ENCODE data around the gene TRIM50.

Gene TRIM50

GRCh38 chr7:73356159-73356558 lies 28.3 kb upstream of the TRIM50 start:
- H3K4me1 ChIP-seq (ENCODE audit: insufficient read depth, low read length, severe bottlenecking), result peaks cover 9% of the 10 kb centered on the region

DNA sequence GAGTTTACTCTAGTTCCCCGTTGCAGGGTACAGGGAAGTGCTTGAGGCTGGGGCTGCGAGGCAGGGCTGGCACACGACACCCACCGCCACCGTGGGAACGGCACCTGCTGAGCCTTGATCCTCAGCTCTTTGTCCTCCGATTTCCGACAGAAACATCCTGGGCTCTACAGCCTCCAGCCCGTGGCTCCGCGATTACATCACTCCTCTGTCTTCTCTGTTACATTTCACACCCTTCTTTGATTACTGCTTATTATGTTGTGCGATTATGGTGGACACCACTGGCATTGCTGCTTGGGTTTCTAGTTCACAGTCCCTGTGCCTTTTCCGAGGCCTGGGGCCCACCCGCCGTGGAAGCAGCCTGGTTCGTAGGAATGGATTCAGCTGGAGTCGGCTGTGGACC lies 26.9 kb upstream of the TRIM50 start:
- TF ChIP-seq, protein P1, sequence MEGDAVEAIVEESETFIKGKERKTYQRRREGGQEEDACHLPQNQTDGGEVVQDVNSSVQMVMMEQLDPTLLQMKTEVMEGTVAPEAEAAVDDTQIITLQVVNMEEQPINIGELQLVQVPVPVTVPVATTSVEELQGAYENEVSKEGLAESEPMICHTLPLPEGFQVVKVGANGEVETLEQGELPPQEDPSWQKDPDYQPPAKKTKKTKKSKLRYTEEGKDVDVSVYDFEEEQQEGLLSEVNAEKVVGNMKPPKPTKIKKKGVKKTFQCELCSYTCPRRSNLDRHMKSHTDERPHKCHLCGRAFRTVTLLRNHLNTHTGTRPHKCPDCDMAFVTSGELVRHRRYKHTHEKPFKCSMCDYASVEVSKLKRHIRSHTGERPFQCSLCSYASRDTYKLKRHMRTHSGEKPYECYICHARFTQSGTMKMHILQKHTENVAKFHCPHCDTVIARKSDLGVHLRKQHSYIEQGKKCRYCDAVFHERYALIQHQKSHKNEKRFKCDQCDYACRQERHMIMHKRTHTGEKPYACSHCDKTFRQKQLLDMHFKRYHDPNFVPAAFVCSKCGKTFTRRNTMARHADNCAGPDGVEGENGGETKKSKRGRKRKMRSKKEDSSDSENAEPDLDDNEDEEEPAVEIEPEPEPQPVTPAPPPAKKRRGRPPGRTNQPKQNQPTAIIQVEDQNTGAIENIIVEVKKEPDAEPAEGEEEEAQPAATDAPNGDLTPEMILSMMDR (IDR thresholded peaks at IDR 0.05; ENCODE audit: low read length), result no peak
- TF ChIP-seq EZH2 (IDR thresholded peaks at IDR 0.05; ENCODE audit: borderline replicate concordance, low read length), result no peak
- Histone ChIP-seq H3K27ac (ENCODE audit: low read depth, low read length, poor library complexity, severe bottlenecking) (no peak overlapping the region), H4K20me1 (ENCODE audit: insufficient read depth, low read length) (no peaks in the 10 kb centered on the region), H3K27me3 (ENCODE audit: insufficient read depth, low read length) (peaks cover 19% of the 10 kb centered on the region; the same call in 1 of the 2 replicates), H3F3A (ENCODE audit: insufficient read depth, low read length) (no peaks in the 10 kb centered on the region), H3K4me1 (ENCODE audit: insufficient read depth, low read length, severe bottlenecking) (peaks cover 9% of the 10 kb centered on the region), H3K9me3 (ENCODE audit: low read length) (no peaks in the 10 kb centered on the region), H2AFZ (ENCODE audit: low read length) (no peak overlapping the region), H3K36me3 (ENCODE audit: insufficient read depth, low read length) (no peaks in the 10 kb centered on the region), H3K4me3 (ENCODE audit: low read depth, low read length, poor library complexity, severe bottlenecking) (no peak overlapping the region), H3K79me2 (ENCODE audit: insufficient read depth, low read length) (no peaks in the 10 kb centered on the region), H3K9me2 (ENCODE audit: low read depth, low read length) (no peaks in the 10 kb centered on the region), H3K4me2 (ENCODE audit: low read length) (no peak overlapping the region), H3K9ac (ENCODE audit: low read length) (no peak overlapping the region)

More at GRCh38 chr7:73356159-73356558, 28.3 kb upstream of the TRIM50 start:
- H3K9me3 ChIP-seq (ENCODE audit: low read length), result no peaks in the 10 kb centered on the region
- H3K36me3 ChIP-seq (ENCODE audit: insufficient read depth, low read length), result no peaks in the 10 kb centered on the region
- peaks cover 21% of the 10 kb centered on the region; the same call in 1 of the 2 replicates for H3K27me3 ChIP-seq (ENCODE audit: insufficient read depth, low read length)
- H2AFZ ChIP-seq (ENCODE audit: low read length), result no peak overlapping the region
- no peak overlapping the region for H3K4me3 ChIP-seq (ENCODE audit: low read depth, low read length, poor library complexity, severe bottlenecking)
- H3K9ac ChIP-seq (ENCODE audit: low read length), result no peak overlapping the region
- H3K9me2 ChIP-seq (ENCODE audit: low read depth, low read length), result no peaks in the 10 kb centered on the region
- TF ChIP-seq EZH2 (IDR thresholded peaks at IDR 0.05; ENCODE audit: borderline replicate concordance, low read length), result no peak
- TF ChIP-seq, protein P1 (IDR thresholded peaks at IDR 0.05; ENCODE audit: low read length), result no peak
- no peak overlapping the region for H3K4me2 ChIP-seq (ENCODE audit: low read length)
- H4K20me1 ChIP-seq (ENCODE audit: insufficient read depth, low read length), result no peaks in the 10 kb centered on the region
- no peak overlapping the region for H3K27ac ChIP-seq (ENCODE audit: low read depth, low read length, poor library complexity, severe bottlenecking)
- no peaks in the 10 kb centered on the region for H3F3A ChIP-seq (ENCODE audit: insufficient read depth, low read length)
- no peaks in the 10 kb centered on the region for H3K79me2 ChIP-seq (ENCODE audit: insufficient read depth, low read length)

DNA sequence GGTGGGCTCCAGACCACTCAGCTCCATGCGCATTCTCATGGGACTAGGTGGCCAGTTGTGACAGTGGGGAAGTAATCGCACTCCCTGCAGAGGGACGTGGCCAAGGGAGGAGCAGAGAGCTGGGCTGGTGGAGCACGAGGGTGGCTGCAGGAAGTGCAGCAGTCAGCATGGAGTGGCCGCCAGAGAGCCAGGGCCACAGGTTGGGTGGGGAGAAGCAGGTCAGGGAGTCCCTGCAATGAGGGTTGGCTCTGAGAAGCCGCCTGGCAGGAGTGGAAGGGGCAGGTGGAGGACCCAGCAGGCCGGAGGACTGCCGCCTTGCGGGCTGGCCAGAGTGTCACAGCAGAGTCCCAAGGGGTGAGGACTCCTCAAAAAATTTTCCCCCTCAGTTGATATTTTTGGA lies 26.3 kb upstream of the TRIM50 start:
- no peak overlapping the region for H2AFZ ChIP-seq (ENCODE audit: low read length)
- no peaks in the 10 kb centered on the region for H3K9me3 ChIP-seq (ENCODE audit: low read length)
- H4K20me1 ChIP-seq (ENCODE audit: insufficient read depth, low read length), result no peaks in the 10 kb centered on the region
- TF ChIP-seq, protein P1 (IDR thresholded peaks at IDR 0.05; ENCODE audit: low read length), result no peak
- TF ChIP-seq EZH2 (IDR thresholded peaks at IDR 0.05; ENCODE audit: borderline replicate concordance, low read length), result no peak
- H3K27me3 ChIP-seq (ENCODE audit: insufficient read depth, low read length), result peaks cover 12% of the 10 kb centered on the region; the same call in 1 of the 2 replicates
- H3K9ac ChIP-seq (ENCODE audit: low read length), result no peak overlapping the region
- no peaks in the 10 kb centered on the region for H3K9me2 ChIP-seq (ENCODE audit: low read depth, low read length)
- no peak overlapping the region for H3K4me2 ChIP-seq (ENCODE audit: low read length)
- H3K27ac ChIP-seq (ENCODE audit: low read depth, low read length, poor library complexity, severe bottlenecking), result no peak overlapping the region
- H3K79me2 ChIP-seq (ENCODE audit: insufficient read depth, low read length), result no peaks in the 10 kb centered on the region
- H3K4me3 ChIP-seq (ENCODE audit: low read depth, low read length, poor library complexity, severe bottlenecking), result no peak overlapping the region
- H3F3A ChIP-seq (ENCODE audit: insufficient read depth, low read length), result no peaks in the 10 kb centered on the region
- H3K4me1 ChIP-seq (ENCODE audit: insufficient read depth, low read length, severe bottlenecking), result peaks cover 9% of the 10 kb centered on the region
- H3K36me3 ChIP-seq (ENCODE audit: insufficient read depth, low read length), result no peaks in the 10 kb centered on the region
